Loucy (cell line): ENCODE measurements around the gene KRT77.

Experiments
- H2AFZ ChIP-seq: fragments of 200-600 bp; sonication (generic); 2 replicates; pipeline ENCODE4 v1.6.0; 2016; ENCODE audit warnings: antibody characterized with exemption, mild to moderate bottlenecking, low read length, moderate library complexity
- H3F3A ChIP-seq: fragments of 200-600 bp; 2 replicates; pipeline ENCODE4 v1.6.0; 2016; ENCODE audit warnings: antibody characterized with exemption, low read depth, mild to moderate bottlenecking
- H3K27me3 ChIP-seq: fragments of 200-600 bp; sonication (generic); 2 replicates; pipeline ENCODE4 v1.6.1; 2014; ENCODE audit warnings: low read length, mild to moderate bottlenecking; ENCODE audit not compliant: insufficient read depth, poor library complexity, severe bottlenecking
- H3K36me3 ChIP-seq: fragments of 200-600 bp; sonication (generic); 2 replicates; pipeline ENCODE4 v1.6.1; 2016; ENCODE audit warnings: low read length; ENCODE audit not compliant: insufficient read depth
- H3K4me1 ChIP-seq: fragments of 200-600 bp; sonication (generic); 2 replicates; pipeline ENCODE4 v1.5.1; 2014; ENCODE audit warnings: low read length, mild to moderate bottlenecking; ENCODE audit not compliant: insufficient read depth, poor library complexity, severe bottlenecking
- H3K4me2 ChIP-seq: fragments of 200-600 bp; sonication (generic); 2 replicates; pipeline ENCODE4 v1.6.0; 2014; ENCODE audit warnings: antibody characterized with exemption, low read length, low read depth, mild to moderate bottlenecking; ENCODE audit not compliant: poor library complexity, severe bottlenecking
- H3K4me3 ChIP-seq: fragments of 200-600 bp; sonication (generic); 2 replicates; pipeline ENCODE4 v1.5.1; 2014; ENCODE audit warnings: low read length, mild to moderate bottlenecking, mixed read lengths; ENCODE audit not compliant: poor library complexity, severe bottlenecking
- H3K79me2 ChIP-seq: fragments of 200-600 bp; sonication (generic); 2 replicates; pipeline ENCODE4 v1.6.1; 2014; ENCODE audit warnings: low read length; ENCODE audit not compliant: insufficient read depth
- H3K9ac ChIP-seq: fragments of 200-600 bp; sonication (generic); 2 replicates; pipeline ENCODE4 v1.6.0; 2014; ENCODE audit warnings: mild to moderate bottlenecking, low read depth, low read length, moderate library complexity; ENCODE audit not compliant: poor library complexity, severe bottlenecking
- H3K9me2 ChIP-seq: fragments of 200-600 bp; sonication (generic); replicated peaks from 2 replicates; pipeline ENCODE4 v1.6.1; 2016; ENCODE audit warnings: low read depth, low read length, mixed read lengths
- H3K9me3 ChIP-seq: fragments of 200-600 bp; sonication (generic); 2 replicates; pipeline ENCODE4 v1.6.1; 2014; ENCODE audit warnings: mild to moderate bottlenecking, antibody characterized with exemption, low read length, low read depth; ENCODE audit not compliant: insufficient read depth
- H4K20me1 ChIP-seq: fragments of 200-600 bp; sonication (generic); 2 replicates; pipeline ENCODE4 v1.6.0; 2014; ENCODE audit warnings: antibody characterized with exemption, low read length, mild to moderate bottlenecking; ENCODE audit not compliant: insufficient read depth, poor library complexity, severe bottlenecking
- CTCF ChIP-seq: fragments of 200-600 bp; sonication (generic); conservative IDR thresholded peaks from 2 replicates; pipeline ENCODE4 v1.5.1; 2014; ENCODE audit warnings: mild to moderate bottlenecking, antibody characterized with exemption, low read length
- EZH2phosphoT487 ChIP-seq: fragments of 200-600 bp; IDR thresholded peaks from 2 replicates; pipeline ENCODE4 v1.6.1; 2018; ENCODE audit warnings: antibody characterized with exemption, mild to moderate bottlenecking, moderate library complexity, borderline replicate concordance

The KRT77 gene

DNA sequence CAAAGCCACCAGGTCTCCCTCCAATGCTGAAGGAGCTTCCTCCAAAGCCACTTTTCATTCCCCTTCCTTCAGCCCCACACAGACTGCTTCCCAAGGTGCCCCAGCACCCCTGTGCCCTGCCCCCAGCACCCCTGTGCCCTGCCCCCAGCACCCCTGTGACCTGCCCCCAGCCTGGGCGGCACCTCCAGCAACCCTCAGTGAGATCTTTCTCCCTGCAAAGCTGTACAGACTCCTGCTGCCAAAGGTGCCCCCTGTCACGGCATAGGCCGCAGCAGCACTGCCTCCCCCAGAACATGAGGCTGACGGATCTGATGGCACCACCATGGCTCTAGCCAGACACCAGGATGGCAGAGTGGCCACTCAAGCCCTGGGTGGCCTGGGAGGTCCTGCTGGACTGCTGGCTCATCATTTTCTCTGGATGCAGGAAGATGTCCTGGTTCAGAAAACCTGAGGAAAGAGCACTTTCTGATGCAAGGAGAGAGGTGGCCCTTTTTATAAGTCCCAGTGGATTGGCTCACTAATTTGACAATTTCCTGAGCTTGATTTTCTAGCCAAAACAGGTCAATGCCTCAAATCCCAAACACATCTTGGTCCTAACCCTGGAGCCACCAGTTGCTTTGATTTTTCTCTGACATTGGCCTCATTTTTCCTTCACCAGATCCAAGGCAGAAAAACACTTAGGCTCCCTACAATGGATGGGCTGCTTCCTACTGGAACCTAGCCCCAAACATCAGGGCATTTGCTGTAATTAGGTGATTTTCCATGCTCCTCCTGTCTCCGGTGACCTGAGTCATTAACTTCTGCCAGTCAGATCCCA, 32.7 kb upstream of the KRT77 start:
- Histone ChIP-seq H2AFZ (no peak overlapping the region), H3K27me3 (no peaks in the 10 kb centered on the region), H3K9ac (no peak overlapping the region), H3K79me2 (no peaks in the 10 kb centered on the region), H3F3A (no peaks in the 10 kb centered on the region), H3K36me3 (no peaks in the 10 kb centered on the region), H3K4me2 (no peak overlapping the region), H4K20me1 (no peaks in the 10 kb centered on the region), H3K4me3 (no peak overlapping the region), H3K4me1 (no peaks in the 10 kb centered on the region), H3K9me3 (no peaks in the 10 kb centered on the region), H3K9me2 (no peaks in the 10 kb centered on the region)
- TF ChIP-seq EZH2phosphoT487 (no peak), CTCF (no peak)

DNA sequence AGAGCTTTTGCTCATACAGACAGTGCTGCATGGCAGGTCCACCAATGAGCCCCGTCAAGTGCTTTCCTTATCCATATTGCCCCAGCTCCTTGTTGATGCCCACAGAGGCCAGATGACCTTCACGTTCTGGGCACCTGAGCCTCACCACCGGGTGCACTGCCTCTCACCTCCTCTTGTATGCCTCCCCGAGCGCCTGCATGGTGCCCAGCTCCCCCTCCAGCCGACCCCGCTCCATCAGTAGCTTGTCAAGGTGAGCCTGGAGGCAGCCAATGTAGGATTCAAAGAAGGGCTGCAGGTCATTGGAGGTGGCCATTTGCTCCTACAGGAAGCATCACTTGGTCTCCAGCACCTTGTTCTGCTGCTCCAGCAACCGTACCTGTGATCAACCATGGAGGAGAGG, 31.8 kb upstream of the KRT77 start:
- Histone ChIP-seq H4K20me1 (no peaks in the 10 kb centered on the region), H3F3A (no peaks in the 10 kb centered on the region), H3K9ac (no peak overlapping the region), H3K9me3 (no peaks in the 10 kb centered on the region), H3K79me2 (no peaks in the 10 kb centered on the region), H3K27me3 (no peaks in the 10 kb centered on the region), H3K36me3 (no peaks in the 10 kb centered on the region), H3K4me2 (no peak overlapping the region), H3K9me2 (no peaks in the 10 kb centered on the region), H2AFZ (no peak overlapping the region), H3K4me1 (no peaks in the 10 kb centered on the region), H3K4me3 (no peak overlapping the region)
- no peak for TF ChIP-seq CTCF
- TF ChIP-seq EZH2phosphoT487, result no peak

- H3K4me1 ChIP-seq, result no peaks in the 10 kb centered on the region
- H4K20me1 ChIP-seq, result no peaks in the 10 kb centered on the region
- no peaks in the 10 kb centered on the region for H3K9me3 ChIP-seq
- TF ChIP-seq EZH2phosphoT487, result no peak
- TF ChIP-seq CTCF, result no peak
- H3K9me2 ChIP-seq, result no peaks in the 10 kb centered on the region
- H3K79me2 ChIP-seq, result no peaks in the 10 kb centered on the region
- no peak overlapping the region for H3K4me2 ChIP-seq
- H3K9ac ChIP-seq, result no peak overlapping the region
- H2AFZ ChIP-seq, result no peak overlapping the region
- no peak overlapping the region for H3K4me3 ChIP-seq
- no peaks in the 10 kb centered on the region for H3F3A ChIP-seq
- H3K36me3 ChIP-seq, result no peaks in the 10 kb centered on the region
- H3K27me3 ChIP-seq, result no peaks in the 10 kb centered on the region
Measured at GRCh38 chr12:52730793-52731192, 27.5 kb upstream of the KRT77 start.
